ENCODE data around the gene AKR1C8. TPM values are rescaled to one million over a fixed set of nuclear protein-coding genes. Genes with fewer than 3 reads are reported as not detected.

AKR1C8 gene
- total and polyA plus RNA-seq, 9 of the 15 experiments (the other 6 are each of a cell fraction or from before 2014, with no cell fraction given): 0.03 to 0.29 (median 0.08) TPM

- H4K20me1 ChIP-seq (replicated peaks; ENCODE audit: control insufficient read depth, insufficient read depth, low read length): no peaks in the 10 kb centered on the region
- no peak for FAIRE-seq
- no peak overlapping the region for H3K9ac ChIP-seq (ENCODE audit: insufficient read depth in 1 of 2, low read depth in 2 of 2, low read length in 2 of 2)
- H3K9me3 ChIP-seq (replicated peaks; ENCODE audit: control insufficient read depth, insufficient read depth, low read depth, low read length): no peaks in the 10 kb centered on the region
- no TSS peak for BruUV-seq (replicated peaks)
- no peaks in the 10 kb centered on the region for H3K27me3 ChIP-seq (ENCODE audit: control insufficient read depth in 2 of 2, insufficient read depth in 2 of 2, low read length in 2 of 2)
- CTCF ChIA-PET (ENCODE audit: low intra/inter-chr PET ratio): no interaction called here
- H3K4me3 ChIP-seq: no peak overlapping the region
- no peaks in the 10 kb centered on the region for H3K4me1 ChIP-seq (replicated peaks in 1 of 2; ENCODE audit: control insufficient read depth in 2 of 2, insufficient read depth in 2 of 2, low read length in 2 of 2)
- TF ChIP-seq TAF9B (IDR thresholded peaks at IDR 0.05; ENCODE audit: partially characterized antibody): no peak
- TF ChIP-seq TFAP4 (CRISPR knock-in tag; IDR thresholded peaks at IDR 0.05; ENCODE audit: borderline replicate concordance): no peak
- TF ChIP-seq E2F4 (CRISPR knock-in tag; IDR thresholded peaks at IDR 0.05; ENCODE audit: low read depth): no peak
- TF ChIP-seq RHOXF2B (CRISPR knock-in tag; conservative IDR thresholded peaks at IDR 0.05): no peak
- TF ChIP-seq PURB (CRISPR knock-in tag; IDR thresholded peaks at IDR 0.05; ENCODE audit: low read depth): no peak
- TF ChIP-seq ZNF717 (CRISPR knock-in tag; IDR thresholded peaks at IDR 0.05): no peak
- no peak for TF ChIP-seq MED1 (CRISPR knock-in tag; IDR thresholded peaks at IDR 0.05; ENCODE audit: borderline replicate concordance)
- no peak for TF ChIP-seq NFXL1 (CRISPR knock-in tag; IDR thresholded peaks at IDR 0.05)
- intact Hi-C loops (cut with micrococcal nuclease): no loop called here
- no peak for ATAC-seq
- in situ Hi-C loops (cut with MboI): no loop called here
- no peak for DNase-seq (ENCODE audit: extremely low read depth in 1 of 4, low spot score in 3 of 4)
- no peaks in the 10 kb centered on the region for H3K36me3 ChIP-seq (ENCODE audit: control insufficient read depth, insufficient read depth, low read length)
- WGBS (ENCODE audit: insufficient coverage, low coverage, missing lambda C conversion rate): 14% methylated on average over 10 of the region's 10 CpGs
- H3K27ac ChIP-seq (ENCODE audit: extremely low read depth, low read depth, low read length): no peak overlapping the region
- no peaks in the 10 kb centered on the region for H3K79me2 ChIP-seq (ENCODE audit: control insufficient read depth, insufficient read depth, low read length)
- POLR2A ChIA-PET: no interaction called here
- H3K4me2 ChIP-seq (ENCODE audit: insufficient read depth, low read length): no peak overlapping the region
- no peaks in the 10 kb centered on the region for H3K9me1 ChIP-seq (ENCODE audit: control insufficient read depth, insufficient read depth, low read length)
- H2AFZ ChIP-seq (ENCODE audit: low read depth, low read length): no peak overlapping the region
Observed at GRCh38 chr10:5157501-5157900, 27.4 kb downstream of the AKR1C8 start.

Data from K562 (cell line).